ENCODE measurements around the gene MOB3A. TPM values are rescaled to one million over a fixed set of nuclear protein-coding genes. Genes with fewer than 3 reads are reported as not detected.

Gene MOB3A
- total and polyA plus RNA-seq, 2 experiments from 2014 or later, result 2.9 to 5.9 TPM

- H3K27ac Mint-ChIP-seq, result peak overlapping the region; percentile 86
- H3K4me3 Mint-ChIP-seq, result peak overlapping the region; percentile 38; the same call in 1 of the 3 replicates
- H3K9me3 Mint-ChIP-seq, result peaks cover 2% of the 10 kb centered on the region; the same call in 1 of the 3 replicates
- H2AFZ ChIP-seq, result no peak overlapping the region
- DNase-seq (ENCODE audit: low spot score), result no peak
- peaks cover 13% of the 10 kb centered on the region for H3K27me3 Mint-ChIP-seq (ENCODE audit: insufficient read depth, low read depth, poor library complexity)
- H3K27ac ChIP-seq (ENCODE audit: low read depth), result peak overlapping the region; percentile 90
- H3K9me2 ChIP-seq (ENCODE audit: insufficient read depth), result no peaks in the 10 kb centered on the region
- H3F3A ChIP-seq (replicated peaks; ENCODE audit: low read depth), result peaks cover 29% of the 10 kb centered on the region
- H3K4me1 ChIP-seq (ENCODE audit: insufficient read depth), result peaks cover 15% of the 10 kb centered on the region
- H3K36me3 Mint-ChIP-seq (ENCODE audit: low read depth), result peaks cover 20% of the 10 kb centered on the region; the same call in 2 of the 3 replicates
- peaks cover 9% of the 10 kb centered on the region; the same call in 2 of the 3 replicates for H3K4me1 Mint-ChIP-seq
- TF ChIP-seq ZNF331 (CRISPR knock-in tag; IDR thresholded peaks at IDR 0.05; ENCODE audit: low read depth) (no peak), EZH2phosphoT487 (IDR thresholded peaks at IDR 0.05; ENCODE audit: unreplicated experiment) (no peak), EZH2 (IDR thresholded peaks at IDR 0.05; ENCODE audit: low read depth, unreplicated experiment) (no peak), JUNB (IDR thresholded peaks at IDR 0.05; ENCODE audit: unreplicated experiment) (no peak), REST (IDR thresholded peaks at IDR 0.05; ENCODE audit: unreplicated experiment) (no peak), NANOG (IDR thresholded peaks at IDR 0.05; ENCODE audit: borderline replicate concordance) (no peak), ZNF114 (CRISPR knock-in tag; IDR thresholded peaks at IDR 0.05) (no peak), ETS1 (IDR thresholded peaks at IDR 0.05) (no peak), STAT1 (IDR thresholded peaks at IDR 0.05; ENCODE audit: unreplicated experiment) (no peak), CREB1 (CRISPR knock-in tag; IDR thresholded peaks at IDR 0.05; ENCODE audit: low read depth) (no peak), ZNF462 (CRISPR knock-in tag; IDR thresholded peaks at IDR 0.05) (no peak), POLR2AphosphoS5 (IDR thresholded peaks at IDR 0.05; ENCODE audit: low read depth) (no peak), CTCF (conservative IDR thresholded peaks at IDR 0.05; ENCODE audit: low read depth in 2 of 2) (no peak)
- H3K4me3 ChIP-seq, result peak overlapping the region; percentile 49; the same call in 1 of the 2 replicates
- ATAC-seq, result no peak
- H3K27me3 ChIP-seq (ENCODE audit: insufficient read depth), result no peaks in the 10 kb centered on the region
- peaks cover 6% of the 10 kb centered on the region for H4K20me1 ChIP-seq (replicated peaks; ENCODE audit: insufficient read depth)
- H3K36me3 ChIP-seq (ENCODE audit: insufficient read depth), result peaks cover 8% of the 10 kb centered on the region; the same call in 1 of the 2 replicates
- peak overlapping the region; percentile 80; the same call in 1 of the 2 replicates for H3K4me2 ChIP-seq
- H3K79me2 ChIP-seq (replicated peaks; ENCODE audit: insufficient read depth), result 0 out of 2 replicates have a peak, but pooled peaks cover 3% of the 10 kb centered on the region
These were observed 54.8 kb downstream of the MOB3A start for GRCh38 chr19:2041433-2041682.
